ENCODE data around the gene GAPVD1.

Gene GAPVD1

DNA sequence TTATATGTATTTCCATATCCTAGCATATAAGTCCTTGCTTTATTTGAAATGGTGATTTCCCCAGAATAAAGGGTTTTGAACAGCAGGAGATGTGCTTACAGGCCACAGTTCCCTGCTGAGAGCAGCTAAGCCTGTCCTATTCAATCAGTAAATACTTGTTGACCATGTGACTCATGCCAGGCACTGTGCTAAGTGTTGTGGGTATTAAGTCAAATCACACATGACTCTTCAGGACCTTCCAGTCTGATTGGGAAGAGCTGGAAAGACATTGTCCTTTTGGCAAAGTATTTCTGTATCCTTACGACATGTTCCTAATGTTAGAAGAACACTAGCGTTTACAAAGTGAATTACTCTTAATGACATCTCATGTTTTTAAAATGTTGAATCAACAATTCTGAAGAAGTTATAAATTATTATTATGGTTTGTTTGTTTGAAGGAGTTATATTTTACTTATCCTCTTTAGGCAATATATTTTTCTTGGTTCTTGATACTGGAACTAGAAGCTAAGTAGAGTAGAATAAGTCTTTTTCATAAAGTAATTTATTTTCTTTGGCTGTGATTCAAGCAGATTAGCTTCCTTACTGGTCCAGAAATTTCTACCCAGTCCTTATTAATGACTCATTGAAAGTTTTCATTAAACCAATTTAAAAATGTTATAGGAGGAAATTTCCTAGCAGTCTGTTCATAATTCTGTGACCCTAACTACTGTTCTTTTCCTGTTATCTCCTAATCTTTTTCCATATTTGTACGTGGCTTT lies 82.1 kb downstream of the GAPVD1 start:
- Histone ChIP-seq H2AFZ (ENCODE audit: low read depth, low read length) (no peak overlapping the region), H3K4me3 (ENCODE audit: low read depth in 1 of 2, low read length in 2 of 2) (no peak overlapping the region), H3K9ac (ENCODE audit: low read depth, low read length) (no peak overlapping the region), H4K20me1 (ENCODE audit: insufficient read depth, low read length) (no peaks in the 10 kb centered on the region), H3K79me2 (ENCODE audit: insufficient read depth, low read length) (no peaks in the 10 kb centered on the region), H3K9me3 (ENCODE audit: insufficient read depth, low read length, severe bottlenecking) (no peaks in the 10 kb centered on the region), H3K27ac (ENCODE audit: low read length) (no peak overlapping the region), H3K27me3 (ENCODE audit: insufficient read depth, low read length, poor library complexity) (no peaks in the 10 kb centered on the region), H3K4me1 (ENCODE audit: insufficient read depth, low read length) (no peaks in the 10 kb centered on the region), H3K36me3 (ENCODE audit: insufficient read depth, low read length) (peaks cover 66% of the 10 kb centered on the region), H3K4me2 (ENCODE audit: insufficient read depth, low read length) (no peak overlapping the region)
- DNase-seq (no peak), ATAC-seq (ENCODE audit: insufficient read depth, low read depth) (no peak)
- TF ChIP-seq CTCF (IDR thresholded peaks at IDR 0.05; ENCODE audit: borderline replicate concordance, extremely low read depth, low read length, poor library complexity, severe bottlenecking) (no peak), EZH2 (IDR thresholded peaks at IDR 0.05; ENCODE audit: borderline replicate concordance, low read depth, low read length, severe bottlenecking) (no peak)

- Histone ChIP-seq H3K4me3 (ENCODE audit: low read depth in 1 of 2, low read length in 2 of 2) (no peak overlapping the region), H3K9ac (ENCODE audit: low read depth, low read length) (no peak overlapping the region), H3K36me3 (ENCODE audit: insufficient read depth, low read length) (peaks cover 73% of the 10 kb centered on the region), H3K9me3 (ENCODE audit: insufficient read depth, low read length, severe bottlenecking) (no peaks in the 10 kb centered on the region), H3K4me2 (ENCODE audit: insufficient read depth, low read length) (no peak overlapping the region), H3K79me2 (ENCODE audit: insufficient read depth, low read length) (no peaks in the 10 kb centered on the region), H3K27me3 (ENCODE audit: insufficient read depth, low read length, poor library complexity) (no peaks in the 10 kb centered on the region), H2AFZ (ENCODE audit: low read depth, low read length) (no peak overlapping the region), H3K4me1 (ENCODE audit: insufficient read depth, low read length) (no peaks in the 10 kb centered on the region), H4K20me1 (ENCODE audit: insufficient read depth, low read length) (no peaks in the 10 kb centered on the region), H3K27ac (ENCODE audit: low read length) (no peak overlapping the region)
- ATAC-seq (ENCODE audit: insufficient read depth, low read depth), result no peak
- no peak for DNase-seq
- TF ChIP-seq CTCF (IDR thresholded peaks at IDR 0.05; ENCODE audit: borderline replicate concordance, extremely low read depth, low read length, poor library complexity, severe bottlenecking) (no peak), EZH2 (IDR thresholded peaks at IDR 0.05; ENCODE audit: borderline replicate concordance, low read depth, low read length, severe bottlenecking) (no peak)
Observed at GRCh38 chr9:125346080-125346732, 84.6 kb downstream of the GAPVD1 start.

GRCh38 chr9:125355601-125356000 lies 94.0 kb downstream of the GAPVD1 start:
- Histone ChIP-seq H3K9me3 (ENCODE audit: insufficient read depth, low read length, severe bottlenecking) (no peaks in the 10 kb centered on the region), H3K36me3 (ENCODE audit: insufficient read depth, low read length) (peaks cover 86% of the 10 kb centered on the region), H3K4me3 (ENCODE audit: low read depth in 1 of 2, low read length in 2 of 2) (no peak overlapping the region), H3K79me2 (ENCODE audit: insufficient read depth, low read length) (no peaks in the 10 kb centered on the region), H4K20me1 (ENCODE audit: insufficient read depth, low read length) (no peaks in the 10 kb centered on the region), H3K4me1 (ENCODE audit: insufficient read depth, low read length) (no peaks in the 10 kb centered on the region), H3K4me2 (ENCODE audit: insufficient read depth, low read length) (no peak overlapping the region), H3K27ac (ENCODE audit: low read length) (no peak overlapping the region), H2AFZ (ENCODE audit: low read depth, low read length) (no peak overlapping the region), H3K9ac (ENCODE audit: low read depth, low read length) (no peak overlapping the region), H3K27me3 (ENCODE audit: insufficient read depth, low read length, poor library complexity) (no peaks in the 10 kb centered on the region)
- no peak for DNase-seq
- TF ChIP-seq EZH2 (IDR thresholded peaks at IDR 0.05; ENCODE audit: borderline replicate concordance, low read depth, low read length, severe bottlenecking), result no peak
- no peak for TF ChIP-seq CTCF (IDR thresholded peaks at IDR 0.05; ENCODE audit: borderline replicate concordance, extremely low read depth, low read length, poor library complexity, severe bottlenecking)
- no peak for ATAC-seq (ENCODE audit: insufficient read depth, low read depth)

Measured in DND-41 (cell line).